Tibial nerve (tissue), 3 donors: Measurements from ENCODE around the gene NCAM2.

Experiments used
- POLR2A ChIP-seq, 2 donors: fragments of 450-650 bp; IDR thresholded peaks; one replicate each; pipeline ENCODE4 v1.6.1; 2017; ENCODE audit warnings: antibody characterized with exemption in 2 of 2, mild to moderate bottlenecking in 2 of 2, moderate library complexity in 2 of 2
- TF ChIP-seq, protein P1 (sequence below), 5 experiments: fragments of 200-600 bp in 3 of 5; fragments of 450-650 bp in 2 of 5; sonication (generic) in 3 of 5; IDR thresholded peaks; one replicate each; pipeline ENCODE4 v1.5.1; 2016 to 2019; ENCODE audit warnings: antibody characterized with exemption in 5 of 5, mild to moderate bottlenecking in 3 of 5, moderate library complexity in 2 of 5

DNA sequence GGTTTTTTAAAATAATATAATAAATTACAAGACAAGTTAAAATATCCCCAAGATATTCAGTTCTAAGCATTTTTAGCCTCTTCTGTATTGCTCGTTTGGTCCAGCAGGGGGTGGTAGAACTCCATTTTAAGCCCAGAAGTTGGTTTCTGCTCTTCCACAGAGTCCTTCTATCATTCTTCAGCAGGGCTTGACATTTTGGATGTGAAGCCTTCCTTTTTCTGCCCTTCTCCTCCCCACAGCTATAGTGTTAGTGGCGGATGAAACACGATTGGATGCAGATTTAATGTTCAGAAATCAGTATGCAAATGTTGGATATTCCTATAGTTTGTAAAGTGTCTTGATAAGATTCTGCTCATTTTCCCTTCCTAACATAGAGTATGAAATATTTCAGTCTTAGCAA lies 1.4 kb downstream of the NCAM2 start:
- TF ChIP-seq, protein P1, sequence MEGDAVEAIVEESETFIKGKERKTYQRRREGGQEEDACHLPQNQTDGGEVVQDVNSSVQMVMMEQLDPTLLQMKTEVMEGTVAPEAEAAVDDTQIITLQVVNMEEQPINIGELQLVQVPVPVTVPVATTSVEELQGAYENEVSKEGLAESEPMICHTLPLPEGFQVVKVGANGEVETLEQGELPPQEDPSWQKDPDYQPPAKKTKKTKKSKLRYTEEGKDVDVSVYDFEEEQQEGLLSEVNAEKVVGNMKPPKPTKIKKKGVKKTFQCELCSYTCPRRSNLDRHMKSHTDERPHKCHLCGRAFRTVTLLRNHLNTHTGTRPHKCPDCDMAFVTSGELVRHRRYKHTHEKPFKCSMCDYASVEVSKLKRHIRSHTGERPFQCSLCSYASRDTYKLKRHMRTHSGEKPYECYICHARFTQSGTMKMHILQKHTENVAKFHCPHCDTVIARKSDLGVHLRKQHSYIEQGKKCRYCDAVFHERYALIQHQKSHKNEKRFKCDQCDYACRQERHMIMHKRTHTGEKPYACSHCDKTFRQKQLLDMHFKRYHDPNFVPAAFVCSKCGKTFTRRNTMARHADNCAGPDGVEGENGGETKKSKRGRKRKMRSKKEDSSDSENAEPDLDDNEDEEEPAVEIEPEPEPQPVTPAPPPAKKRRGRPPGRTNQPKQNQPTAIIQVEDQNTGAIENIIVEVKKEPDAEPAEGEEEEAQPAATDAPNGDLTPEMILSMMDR (IDR thresholded peaks at IDR 0.05), result peak; percentile 62 to 76 (median 67)
- no peak for TF ChIP-seq POLR2A (IDR thresholded peaks at IDR 0.05)
